Smooth muscle cell (in vitro differentiated cells): ENCODE results near the gene F2R. TPM values are rescaled to one million over a fixed set of nuclear protein-coding genes. Genes with fewer than 3 reads are reported as not detected.

Experiments
- DNase-seq: peaks from one replicate; lab custom pipeline; 2025; ENCODE audit not compliant: unreplicated experiment; lab: John Stamatoyannopoulos, UW
- H2AFZ ChIP-seq: fragments of 200-600 bp; sonication (generic); 2 replicates; pipeline ENCODE4 v1.6.0; 2016; ENCODE audit warnings: antibody characterized with exemption, low read depth, mild to moderate bottlenecking
- H3F3A ChIP-seq: fragments of 200-600 bp; sonication (generic); 2 replicates; pipeline ENCODE4 v1.6.0; 2017; ENCODE audit warnings: antibody characterized with exemption, low read depth
- H3K27ac ChIP-seq: fragments of 200-600 bp; sonication (generic); 2 replicates; pipeline ENCODE4 v1.5.1; 2016; ENCODE audit warnings: low read depth, mild to moderate bottlenecking
- H3K27me3 ChIP-seq: fragments of 200-600 bp; sonication (generic); 2 replicates; pipeline ENCODE4 v1.6.1; 2016; ENCODE audit warnings: low read depth, mild to moderate bottlenecking
- H3K36me3 ChIP-seq: fragments of 200-600 bp; sonication (generic); 2 replicates; pipeline ENCODE4 v1.5.1; 2016; ENCODE audit warnings: low read depth
- H3K4me1 ChIP-seq: fragments of 200-600 bp; sonication (generic); 2 replicates; pipeline ENCODE4 v1.5.1; 2016; ENCODE audit warnings: low read depth
- H3K4me2 ChIP-seq: fragments of 200-600 bp; sonication (generic); 2 replicates; pipeline ENCODE4 v1.6.0; 2016; ENCODE audit warnings: mild to moderate bottlenecking
- H3K4me3 ChIP-seq: fragments of 200-600 bp; sonication (generic); 2 replicates; pipeline ENCODE4 v1.5.1; 2016; ENCODE audit warnings: mild to moderate bottlenecking
- H3K79me2 ChIP-seq: fragments of 200-600 bp; sonication (generic); 2 replicates; pipeline ENCODE4 v1.6.0; 2016; ENCODE audit warnings: low read depth, mild to moderate bottlenecking
- H3K9ac ChIP-seq: fragments of 200-600 bp; sonication (generic); 2 replicates; pipeline ENCODE4 v1.6.0; 2016; ENCODE audit warnings: low read depth
- H3K9me3 ChIP-seq: fragments of 200-600 bp; sonication (generic); replicated peaks from 2 replicates; pipeline ENCODE4 v1.5.1; 2016; ENCODE audit warnings: low read depth
- H4K20me1 ChIP-seq: fragments of 200-600 bp; sonication (generic); 2 replicates; pipeline ENCODE4 v1.6.0; 2016; ENCODE audit warnings: low read depth
- WGBS: methylation state at CpG from one replicate; pipeline ENCODE4 v1.1.7; 2016; ENCODE audit warnings: low lambda C conversion rate; 5-methylcytosine and 5-hydroxymethylcytosine counted together
- polyA plus RNA-seq: library from polyadenylated mRNA; unstranded; fragments of >200 nt; fragmentation: Nextera tagmentation; extraction: Ambion mirVana; gene quantifications from 2 replicates; pipeline ENCODE4 v1.2.1, GENCODE V29; 2016
- total RNA-seq: library from RNA; depleted of rRNA; stranded (reverse); fragments of >200 nt; gene quantifications from 2 replicates; pipeline ENCODE4 v1.2.3, GENCODE V29; 2014
- TF ChIP-seq, protein P1 (sequence below): fragments of 200-600 bp; sonication (generic); IDR thresholded peaks from 2 replicates; pipeline ENCODE4 v1.5.1; 2017; ENCODE audit warnings: borderline replicate concordance, mild to moderate bottlenecking, antibody characterized with exemption; ENCODE audit not compliant: insufficient read depth, poor library complexity, severe bottlenecking

Gene F2R
- total RNA-seq (135 and 140 TPM in 2 replicates), polyA plus RNA-seq (83.3 and 103 TPM in 2 replicates)

- WGBS: under 1% methylated on average over 52 of the region's 82 CpGs
- peak within 1 kb of the TSS; percentile 99 for H3K4me2 ChIP-seq
- H3K27ac ChIP-seq: peak within 1 kb of the TSS; percentile 83
- peaks cover 12% of the 10 kb centered on the region for H3K27me3 ChIP-seq
- H3K4me1 ChIP-seq: peaks cover 27% of the 10 kb centered on the region
- TF ChIP-seq, protein P1, sequence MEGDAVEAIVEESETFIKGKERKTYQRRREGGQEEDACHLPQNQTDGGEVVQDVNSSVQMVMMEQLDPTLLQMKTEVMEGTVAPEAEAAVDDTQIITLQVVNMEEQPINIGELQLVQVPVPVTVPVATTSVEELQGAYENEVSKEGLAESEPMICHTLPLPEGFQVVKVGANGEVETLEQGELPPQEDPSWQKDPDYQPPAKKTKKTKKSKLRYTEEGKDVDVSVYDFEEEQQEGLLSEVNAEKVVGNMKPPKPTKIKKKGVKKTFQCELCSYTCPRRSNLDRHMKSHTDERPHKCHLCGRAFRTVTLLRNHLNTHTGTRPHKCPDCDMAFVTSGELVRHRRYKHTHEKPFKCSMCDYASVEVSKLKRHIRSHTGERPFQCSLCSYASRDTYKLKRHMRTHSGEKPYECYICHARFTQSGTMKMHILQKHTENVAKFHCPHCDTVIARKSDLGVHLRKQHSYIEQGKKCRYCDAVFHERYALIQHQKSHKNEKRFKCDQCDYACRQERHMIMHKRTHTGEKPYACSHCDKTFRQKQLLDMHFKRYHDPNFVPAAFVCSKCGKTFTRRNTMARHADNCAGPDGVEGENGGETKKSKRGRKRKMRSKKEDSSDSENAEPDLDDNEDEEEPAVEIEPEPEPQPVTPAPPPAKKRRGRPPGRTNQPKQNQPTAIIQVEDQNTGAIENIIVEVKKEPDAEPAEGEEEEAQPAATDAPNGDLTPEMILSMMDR: peak; percentile 38
- peak within 1 kb of the TSS; percentile 94 for H3K9ac ChIP-seq
- peak; percentile 30 for DNase-seq
- no peaks in the 10 kb centered on the region for H3K36me3 ChIP-seq
- H2AFZ ChIP-seq: peak within 1 kb of the TSS; percentile 99
- peak within 1 kb of the TSS; percentile 98 for H3K4me3 ChIP-seq
- H4K20me1 ChIP-seq: peaks cover 6% of the 10 kb centered on the region
- H3K9me3 ChIP-seq: no peaks in the 10 kb centered on the region
- peaks cover 8% of the 10 kb centered on the region for H3F3A ChIP-seq
- H3K79me2 ChIP-seq: peaks cover 38% of the 10 kb centered on the region
Observed at GRCh38 chr5:76715736-76716455, at the start of gene F2R. Gene F2R (plus strand): TSS chr5:76716126. CDS start chr5:76716308, 182 bp downstream.

DNA sequence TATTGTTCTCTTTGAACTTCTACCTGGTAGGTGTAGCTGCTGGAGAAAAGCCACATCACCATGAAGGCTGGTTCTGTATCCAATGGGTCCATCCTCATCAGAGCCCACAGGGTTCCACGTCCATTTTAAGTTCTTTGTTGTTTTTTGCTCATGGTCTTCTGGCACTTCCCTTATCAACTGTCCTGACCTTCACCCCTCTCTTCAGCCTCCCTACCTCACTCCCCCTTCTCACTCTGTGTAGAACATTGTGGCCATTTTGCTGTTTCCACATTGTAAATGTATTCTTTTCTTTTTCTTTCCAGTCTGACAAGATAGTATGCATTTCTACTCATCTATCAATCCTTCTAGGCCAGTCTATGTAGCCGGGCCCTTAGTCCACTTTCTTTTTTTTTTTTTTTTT is 48.4 kb upstream of the F2R start:
- H3K9ac ChIP-seq: no peak overlapping the region
- no peaks in the 10 kb centered on the region for H4K20me1 ChIP-seq
- H3K36me3 ChIP-seq: no peaks in the 10 kb centered on the region
- TF ChIP-seq, protein P1: no peak
- no peak for DNase-seq
- no peak overlapping the region for H3K4me2 ChIP-seq
- no peaks in the 10 kb centered on the region for H3K27me3 ChIP-seq
- H3K9me3 ChIP-seq: no peaks in the 10 kb centered on the region
- H3K79me2 ChIP-seq: no peaks in the 10 kb centered on the region
- H3K4me1 ChIP-seq: no peaks in the 10 kb centered on the region
- H3K4me3 ChIP-seq: no peak overlapping the region
- no peak overlapping the region for H2AFZ ChIP-seq
- no peak overlapping the region for H3K27ac ChIP-seq
- H3F3A ChIP-seq: no peaks in the 10 kb centered on the region
- 82% methylated on average over 2 of the region's 2 CpGs for WGBS

DNA sequence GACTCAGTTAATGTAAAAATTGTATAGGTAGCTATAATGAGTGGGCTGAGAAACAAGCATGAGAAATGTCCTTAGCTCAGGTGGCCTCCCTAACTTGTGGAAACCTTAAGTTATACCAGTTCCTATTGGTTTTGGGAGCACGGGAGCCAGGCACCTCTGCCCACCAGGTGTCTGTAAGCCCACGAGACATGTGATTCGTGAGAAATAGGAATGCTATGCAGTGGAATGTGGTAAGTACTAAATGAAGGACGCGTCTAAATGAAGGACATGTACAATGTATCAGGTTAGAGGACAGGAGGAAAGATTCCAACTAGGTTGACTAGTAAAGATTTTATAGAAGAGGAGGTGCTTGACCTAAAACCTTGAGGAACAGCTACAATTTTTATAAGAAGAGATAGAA is 46.7 kb upstream of the F2R start:
- WGBS: 81% methylated on average over 5 of the region's 5 CpGs
- TF ChIP-seq, protein P1: no peak
- DNase-seq: no peak
- no peak overlapping the region for H3K4me3 ChIP-seq
- H3K27me3 ChIP-seq: no peaks in the 10 kb centered on the region
- H4K20me1 ChIP-seq: no peaks in the 10 kb centered on the region
- no peak overlapping the region for H3K27ac ChIP-seq
- no peak overlapping the region for H3K9ac ChIP-seq
- no peaks in the 10 kb centered on the region for H3K36me3 ChIP-seq
- H2AFZ ChIP-seq: no peak overlapping the region
- no peaks in the 10 kb centered on the region for H3K9me3 ChIP-seq
- no peaks in the 10 kb centered on the region for H3F3A ChIP-seq
- H3K4me2 ChIP-seq: no peak overlapping the region
- H3K79me2 ChIP-seq: no peaks in the 10 kb centered on the region
- no peaks in the 10 kb centered on the region for H3K4me1 ChIP-seq

GRCh38 chr5:76670508-76670907 is 45.4 kb upstream of the F2R start:
- no peaks in the 10 kb centered on the region for H3K27me3 ChIP-seq
- no peak overlapping the region for H3K4me2 ChIP-seq
- no peak overlapping the region for H2AFZ ChIP-seq
- H3K9ac ChIP-seq: no peak overlapping the region
- TF ChIP-seq, protein P1: no peak
- H3K4me3 ChIP-seq: no peak overlapping the region
- no peaks in the 10 kb centered on the region for H3K79me2 ChIP-seq
- H4K20me1 ChIP-seq: no peaks in the 10 kb centered on the region
- no peaks in the 10 kb centered on the region for H3K4me1 ChIP-seq
- 77% methylated on average over 3 of the region's 3 CpGs for WGBS
- no peaks in the 10 kb centered on the region for H3K36me3 ChIP-seq
- DNase-seq: no peak
- H3K9me3 ChIP-seq: no peaks in the 10 kb centered on the region
- H3F3A ChIP-seq: no peaks in the 10 kb centered on the region
- no peak overlapping the region for H3K27ac ChIP-seq
